ENCODE results near the gene ZDHHC7.
A peak's percentile ranks its signal among the peaks of the same experiment; 100 is the strongest.
"Not testable (repeated sequence)": the region's sequence is repeated elsewhere in the genome, so short reads cannot be mapped to it uniquely, and the experiment has no call there.

The ZDHHC7 gene

DNA sequence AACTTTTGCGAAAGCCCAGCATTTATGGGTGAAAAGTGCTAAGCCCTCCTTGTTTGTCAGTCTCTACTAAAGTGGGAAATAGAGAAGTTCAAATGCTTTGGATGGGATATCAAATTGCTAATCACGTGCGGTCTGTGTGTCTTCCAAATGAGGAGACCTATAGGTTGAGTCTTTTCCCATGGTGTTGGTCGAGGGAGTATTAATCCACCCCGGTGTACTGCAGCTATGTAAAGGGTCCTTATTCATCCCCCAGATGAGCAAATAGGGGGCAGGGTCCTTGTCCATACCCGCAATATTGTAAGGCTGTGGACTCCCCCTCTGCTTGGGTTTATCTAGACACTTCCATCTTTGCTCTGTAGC lies 30.8 kb upstream of the ZDHHC7 start:
- no peak for DNase-seq

DNA sequence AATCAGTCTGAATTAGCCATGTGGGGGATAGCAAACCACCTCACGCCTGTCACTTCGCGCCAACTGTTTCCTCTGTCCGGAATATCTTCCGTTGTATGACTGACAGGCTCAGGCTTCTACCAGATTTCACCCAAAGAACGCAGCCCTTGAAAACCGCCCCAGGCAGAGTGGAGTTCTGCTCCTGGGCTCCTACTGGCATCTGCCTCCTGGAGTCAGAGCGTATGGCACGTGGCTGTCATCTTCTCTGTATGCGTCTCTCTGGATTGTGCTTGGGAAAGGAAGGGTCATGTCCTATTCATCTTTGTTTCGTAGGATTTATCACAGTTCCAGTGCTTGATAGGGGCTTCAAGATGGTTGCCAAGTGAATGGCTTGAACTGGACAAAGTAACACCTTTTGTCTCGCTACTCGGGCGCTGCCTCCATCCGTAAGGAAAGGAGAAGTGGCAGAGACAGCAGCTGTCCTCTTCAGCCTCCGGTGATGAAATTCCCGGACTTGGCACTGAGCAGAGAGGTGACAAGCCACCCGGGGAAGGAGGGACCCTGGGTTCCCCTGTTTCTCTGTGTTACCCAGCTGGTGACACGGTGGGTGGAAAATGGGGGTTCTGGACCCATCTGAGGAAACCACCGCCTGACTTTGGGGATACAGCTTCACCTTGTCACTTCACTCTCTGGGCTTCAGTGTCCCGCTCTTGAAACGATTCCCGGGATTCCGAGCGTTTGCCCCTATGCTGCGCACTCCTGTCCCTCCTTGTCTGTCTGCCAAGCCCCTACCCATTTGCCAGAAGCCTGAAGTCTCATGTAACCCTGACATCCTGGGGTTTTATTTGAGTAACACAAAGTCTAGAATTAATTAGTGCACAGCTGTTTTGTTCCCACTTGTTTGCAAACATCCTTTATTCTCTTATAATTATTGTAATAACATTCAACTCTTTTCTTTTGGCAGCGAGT lies 30.2 kb upstream of the ZDHHC7 start:
- DNase-seq, result no peak

DNA sequence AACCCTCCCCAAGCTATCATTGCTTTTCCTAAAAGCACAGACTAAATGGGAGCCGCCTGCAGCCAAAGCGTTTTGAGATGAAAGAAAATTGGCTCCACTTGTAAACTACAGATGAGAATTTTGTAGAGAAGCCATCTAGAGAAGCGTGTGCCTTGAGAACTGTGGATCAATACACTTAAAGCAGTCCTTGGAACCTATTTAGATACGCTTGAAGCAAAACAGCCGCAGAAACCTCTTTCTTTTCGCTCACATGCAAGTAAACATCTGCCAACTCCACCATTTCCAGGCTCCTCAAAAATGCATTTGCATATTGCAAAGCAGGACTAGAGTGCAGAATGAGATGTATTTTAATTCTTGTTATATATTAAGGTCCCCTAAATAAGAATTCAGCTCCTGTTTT lies 29.4 kb upstream of the ZDHHC7 start:
- no peak for DNase-seq

DNA sequence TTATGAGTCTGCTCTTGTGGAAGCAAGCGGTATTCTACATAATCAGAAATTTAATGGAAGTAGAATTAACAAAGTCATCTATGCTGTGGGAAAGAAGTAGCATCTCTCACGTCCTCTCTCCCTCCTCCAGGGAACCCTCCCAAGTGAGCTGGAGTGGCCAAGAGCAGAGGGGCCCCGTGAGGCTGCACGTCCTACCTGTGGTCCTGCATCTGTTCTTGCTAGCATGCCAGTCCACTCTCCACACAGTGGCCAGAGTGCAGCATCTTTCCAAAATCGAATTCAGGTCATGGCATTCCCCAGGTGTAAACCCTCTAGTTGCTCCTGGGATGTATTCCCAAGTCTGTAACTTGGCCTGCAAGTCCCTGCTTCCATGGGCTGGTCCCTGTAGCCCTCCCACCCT lies 26.4 kb upstream of the ZDHHC7 start:
- no peak for DNase-seq

DNA sequence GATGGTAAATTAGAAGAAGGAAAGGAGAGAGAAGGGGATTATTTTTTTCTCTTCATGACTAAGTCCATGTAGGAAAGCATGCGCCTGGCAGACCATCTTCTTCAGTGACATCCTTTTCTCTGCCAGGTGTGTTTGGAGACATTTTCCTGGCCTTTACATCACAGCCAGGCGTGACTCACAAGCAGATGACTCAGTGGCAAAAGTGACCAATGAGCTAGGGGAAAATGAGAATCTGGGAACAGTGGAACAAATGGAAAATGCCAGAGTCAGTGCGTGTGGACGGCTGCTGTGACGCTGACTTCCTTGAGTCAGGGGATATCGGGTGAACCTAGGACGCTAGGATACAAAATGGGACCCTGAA lies 25.7 kb upstream of the ZDHHC7 start:
- DNase-seq, result no peak

DNA sequence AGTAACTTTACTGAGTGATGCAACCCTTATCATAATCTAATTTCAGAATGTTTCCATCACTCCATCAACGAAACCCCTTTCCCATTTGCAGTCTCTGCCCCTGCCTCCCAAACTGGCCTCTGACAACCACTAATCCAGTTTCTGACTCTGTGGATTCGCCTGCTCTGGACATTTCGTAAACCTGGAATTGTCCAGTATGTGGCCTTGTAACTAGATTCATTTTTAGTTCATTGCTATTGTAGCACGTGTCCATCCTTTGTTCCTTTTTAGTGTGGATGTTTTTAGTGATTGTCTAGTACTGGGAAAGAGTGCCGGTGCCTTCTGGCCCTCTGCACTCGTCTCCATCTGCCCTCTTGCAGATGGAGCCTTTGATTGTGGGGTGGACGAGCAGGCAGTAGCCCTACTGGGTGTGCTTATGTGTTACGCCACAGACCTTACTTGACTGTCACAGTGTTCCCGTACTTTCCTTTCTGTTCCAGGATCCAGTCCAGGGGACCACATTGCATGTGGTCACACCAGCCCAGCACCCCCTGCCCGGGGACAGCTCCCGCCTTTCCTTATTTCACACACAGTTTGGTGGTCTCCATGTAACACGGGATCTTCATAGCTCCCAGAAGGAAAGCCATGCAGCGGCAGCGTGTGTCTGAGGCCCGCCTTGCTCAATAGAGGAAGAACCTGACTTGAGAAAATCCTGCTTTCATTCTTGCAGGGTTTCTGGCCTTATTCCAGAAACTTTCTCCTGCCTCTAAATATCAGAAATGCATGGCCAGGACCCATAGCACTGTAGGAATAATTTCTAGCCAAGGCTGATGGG lies 25.1 kb upstream of the ZDHHC7 start:
- DNase-seq, result no peak

DNA sequence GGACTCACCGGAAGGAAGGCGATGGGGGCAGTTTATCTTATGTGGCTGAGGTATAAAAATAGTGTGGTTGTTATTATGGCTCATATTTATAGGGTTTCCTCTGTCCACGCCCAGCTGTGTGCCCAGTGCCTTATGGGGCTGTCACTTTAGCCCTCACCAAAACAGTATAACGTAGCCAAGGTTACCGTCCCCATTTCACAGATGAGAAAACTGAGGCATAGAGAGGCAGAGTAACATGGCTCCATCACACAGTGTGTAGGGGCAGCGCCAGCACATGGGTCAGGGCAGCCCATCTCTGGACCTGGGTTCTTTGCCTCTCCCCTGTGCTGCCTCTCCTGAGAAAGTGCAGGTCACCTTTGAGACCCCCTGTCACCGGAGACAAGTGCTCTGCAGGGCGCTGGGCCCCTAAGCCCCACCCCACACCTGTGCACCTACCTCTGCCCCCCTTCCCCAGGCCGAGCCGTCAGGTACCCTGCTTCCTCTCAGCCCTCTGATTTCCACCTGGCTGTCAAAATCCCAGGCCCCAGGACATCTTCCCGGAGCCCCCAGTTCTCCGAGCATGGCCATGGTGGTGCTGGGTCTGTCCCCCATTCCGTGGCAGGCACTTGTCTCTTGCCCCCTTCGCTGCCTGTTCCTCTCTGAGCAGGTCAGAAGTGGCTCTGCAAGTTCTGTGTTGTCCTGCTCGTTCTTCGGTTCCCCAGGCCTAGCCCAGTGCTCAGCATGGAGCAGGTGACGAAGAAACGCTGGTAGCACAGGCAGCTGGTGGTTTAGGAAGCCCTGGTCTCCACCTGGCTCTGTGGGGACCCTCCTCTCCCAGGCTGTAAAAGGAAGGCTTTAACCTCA lies 23.5 kb upstream of the ZDHHC7 start:
- DNase-seq, result no peak

DNA sequence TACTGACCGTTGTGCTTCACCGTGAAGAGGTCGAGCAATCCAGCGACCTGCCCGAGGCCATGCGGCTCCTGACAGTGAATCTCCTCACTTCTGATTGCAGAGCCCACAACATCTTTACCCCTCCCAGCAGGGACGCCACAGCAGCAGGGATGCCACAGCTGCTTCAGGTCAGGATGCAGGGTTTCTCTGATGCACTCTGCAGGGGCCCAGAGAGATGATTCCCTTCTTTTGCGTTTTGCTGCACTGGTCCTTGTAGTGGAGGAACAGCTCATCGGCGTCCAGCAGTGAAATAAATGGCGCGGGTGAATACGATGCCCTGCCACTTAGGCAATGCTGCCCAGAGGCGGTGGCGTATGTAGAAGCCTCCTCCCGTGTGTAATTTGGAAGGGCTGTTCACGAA lies 21.8 kb upstream of the ZDHHC7 start:
- no peak for DNase-seq

DNA sequence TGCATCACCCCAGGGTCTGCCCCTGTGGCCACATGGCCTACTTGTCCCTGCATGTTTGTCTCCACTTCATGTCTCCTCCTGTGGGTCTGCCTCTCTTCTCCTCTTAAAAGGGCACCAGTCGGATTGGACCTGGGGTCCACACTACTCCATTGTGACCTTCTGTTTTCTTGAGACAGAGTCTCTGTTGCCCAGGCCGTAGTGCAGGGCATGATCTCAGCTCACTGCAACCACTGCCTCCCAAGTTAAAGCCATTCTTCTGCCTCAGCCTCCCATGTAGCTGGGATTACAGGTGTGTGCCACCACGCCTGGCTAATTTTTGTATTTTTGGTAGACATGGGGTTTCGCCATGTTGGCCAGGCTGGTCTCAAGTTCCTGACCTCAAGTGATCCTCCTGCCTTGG lies 20.9 kb upstream of the ZDHHC7 start:
- not testable (repeated sequence) for DNase-seq

DNA sequence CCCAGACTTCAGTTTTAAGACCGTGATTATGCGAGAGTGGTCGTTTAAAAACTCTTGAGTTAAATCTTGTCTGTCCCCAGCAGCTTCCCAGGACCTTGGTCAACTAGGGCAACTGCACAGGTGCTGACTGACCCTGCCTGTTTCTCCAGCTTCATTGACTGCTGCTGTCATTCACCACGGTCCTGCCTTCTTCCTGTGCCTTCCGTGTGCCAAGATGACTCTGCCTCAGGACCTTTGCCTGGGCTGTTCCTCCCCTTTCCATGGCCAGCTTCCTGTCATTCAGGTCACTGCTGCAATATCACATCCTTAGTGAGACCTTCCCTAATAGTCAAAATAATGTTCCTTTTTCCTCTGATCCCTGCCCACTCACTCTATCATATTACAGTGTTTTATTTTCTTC lies 20.1 kb upstream of the ZDHHC7 start:
- no peak for DNase-seq

DNA sequence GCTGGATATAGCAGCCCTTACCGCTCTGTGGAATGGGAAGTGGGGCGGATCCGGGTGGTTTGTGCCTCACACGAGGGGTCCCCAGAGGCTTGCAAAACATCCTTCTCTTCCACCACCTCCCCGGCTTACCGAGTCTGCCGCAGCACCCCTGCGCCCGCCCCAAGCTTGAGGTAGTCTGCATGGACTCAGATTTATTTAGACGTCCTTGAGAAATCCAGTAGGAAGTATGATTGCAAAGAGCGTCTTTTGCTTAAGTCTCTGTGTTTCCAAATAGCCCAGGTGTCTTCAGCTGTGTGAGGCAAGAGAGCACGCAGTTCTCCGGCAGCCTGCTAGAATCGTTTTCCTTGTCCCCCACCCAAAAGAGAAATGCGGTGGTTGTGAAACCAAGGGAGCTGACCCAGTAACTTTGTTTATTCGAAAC lies 18.7 kb upstream of the ZDHHC7 start:
- no peak for DNase-seq

DNA sequence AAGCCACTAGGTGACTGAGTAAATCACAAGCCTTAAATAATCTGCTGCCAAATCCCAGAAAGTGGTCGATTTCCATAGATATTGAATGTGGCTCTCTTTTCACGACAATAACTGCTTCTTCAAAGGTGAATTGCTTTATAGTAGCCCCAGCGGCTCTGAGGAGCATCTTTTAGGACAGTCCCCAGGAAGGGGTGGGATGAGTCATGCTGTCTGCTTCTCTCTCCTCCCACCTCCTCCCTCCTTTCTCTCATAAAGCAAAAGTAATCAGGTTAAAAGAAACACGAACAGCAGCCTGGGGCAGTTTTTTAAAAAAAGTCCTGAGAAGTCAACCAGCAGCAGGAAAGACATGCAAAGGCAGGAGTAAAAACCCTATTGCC lies 18.1 kb upstream of the ZDHHC7 start:
- no peak for DNase-seq

DNA sequence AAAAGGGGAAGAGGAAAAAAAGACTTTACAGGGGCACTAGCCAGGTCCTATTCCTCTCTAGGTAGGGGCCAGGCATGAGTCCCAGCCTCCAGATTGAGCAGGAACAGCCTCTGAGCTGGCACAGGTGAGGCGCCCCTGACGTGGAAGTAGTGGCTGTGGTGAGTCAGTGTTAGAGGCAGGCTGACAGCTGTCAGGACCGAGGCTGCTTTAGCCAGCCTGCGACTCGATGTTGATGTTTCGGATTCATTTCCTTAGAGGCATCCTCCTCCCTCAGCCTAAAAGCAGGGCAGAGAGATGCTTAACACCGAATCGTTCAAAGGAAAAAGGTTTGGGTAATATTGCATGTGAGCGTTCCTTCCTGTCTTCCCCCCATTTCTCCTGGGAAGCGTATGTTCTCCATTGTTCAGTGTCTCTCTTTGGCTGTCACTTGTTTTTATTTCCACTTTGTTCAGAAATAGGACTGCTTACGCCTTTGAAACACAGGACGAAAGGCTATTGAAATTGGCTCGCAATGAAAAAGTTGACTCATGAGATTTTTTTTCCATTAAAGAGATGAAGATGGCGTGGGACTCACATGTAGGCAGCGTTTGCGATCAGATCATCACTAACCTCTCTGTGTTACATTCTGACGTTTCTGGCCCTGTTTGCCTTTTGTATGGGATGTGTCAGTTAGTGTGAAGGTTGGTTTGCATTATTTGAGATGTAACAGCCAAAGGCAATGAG lies 17.5 kb upstream of the ZDHHC7 start:
- DNase-seq, result no peak

DNA sequence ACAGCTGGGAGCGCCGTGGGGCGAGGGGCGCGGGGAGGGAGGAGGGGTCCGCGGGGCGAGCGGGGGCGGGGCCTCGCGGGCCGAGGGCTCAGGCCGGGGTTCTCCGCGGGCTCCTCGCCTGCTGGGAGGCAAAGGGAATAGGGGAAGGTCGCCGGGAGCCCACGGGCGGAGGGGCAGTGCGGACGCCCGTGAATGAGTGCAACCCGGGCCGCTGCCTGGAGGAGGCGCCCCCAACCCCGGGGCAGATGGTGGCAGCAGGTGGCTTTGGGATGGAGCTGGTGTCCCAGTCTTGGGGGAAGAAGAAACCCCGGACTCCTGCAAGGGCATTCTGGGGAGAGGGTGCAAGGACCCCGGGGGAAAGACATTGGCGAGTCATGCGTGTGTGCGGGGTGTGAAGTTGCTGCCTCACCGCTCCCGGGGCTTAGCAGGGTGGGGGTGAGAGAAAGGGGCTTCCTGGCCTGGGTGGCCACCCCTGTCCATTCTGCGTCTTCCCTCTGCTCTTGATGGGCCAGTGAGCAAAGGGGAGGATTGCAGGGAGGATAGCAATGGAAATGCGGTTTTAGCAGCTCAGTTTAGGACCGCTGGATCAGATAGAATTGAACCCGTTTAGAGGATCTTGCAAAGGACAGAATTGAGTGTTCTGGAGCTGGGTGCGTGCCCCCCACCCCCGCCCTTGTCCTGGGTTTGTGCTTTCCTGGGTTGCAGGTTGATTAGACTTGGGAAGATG lies 16.8 kb upstream of the ZDHHC7 start:
- DNase-seq, result no peak

DNA sequence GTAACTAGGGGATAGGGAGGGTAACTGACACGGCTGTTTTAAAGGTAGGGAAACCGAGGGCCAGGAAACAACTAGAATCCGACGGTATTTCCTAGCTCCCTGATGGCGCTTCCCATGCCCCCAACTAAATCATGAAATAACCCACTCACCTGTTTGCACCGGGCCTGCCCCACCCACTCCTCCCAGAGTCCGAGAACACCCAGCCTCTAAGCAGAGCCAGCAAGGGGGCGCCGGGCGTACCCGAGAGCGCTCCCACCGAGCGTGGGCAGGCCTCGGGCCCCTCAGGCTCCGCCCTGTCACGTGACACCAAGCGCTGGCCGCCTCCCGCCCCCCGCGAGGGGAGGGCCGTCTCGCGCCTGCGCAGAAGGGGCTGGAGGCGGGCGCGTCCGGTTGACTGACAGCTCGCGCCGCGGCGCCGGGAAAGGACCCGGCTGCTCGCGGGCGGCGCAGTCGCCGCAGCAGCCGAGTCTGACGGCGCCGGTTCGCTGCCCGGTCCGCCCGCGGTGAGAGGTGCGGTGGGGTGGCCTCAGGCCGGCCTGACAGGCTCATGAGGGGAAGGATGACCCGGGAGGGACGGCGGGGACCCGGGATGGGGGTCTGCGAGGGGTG lies 16.1 kb upstream of the ZDHHC7 start, which contains the start of gene KIAA0513:
TSS of gene KIAA0513 (plus strand) at position 447 of the 609 bp plus-strand sequence. CDS start 39,277 bp downstream, outside the sequence.
- DNase-seq, result peak; percentile 92 to 94

DNA sequence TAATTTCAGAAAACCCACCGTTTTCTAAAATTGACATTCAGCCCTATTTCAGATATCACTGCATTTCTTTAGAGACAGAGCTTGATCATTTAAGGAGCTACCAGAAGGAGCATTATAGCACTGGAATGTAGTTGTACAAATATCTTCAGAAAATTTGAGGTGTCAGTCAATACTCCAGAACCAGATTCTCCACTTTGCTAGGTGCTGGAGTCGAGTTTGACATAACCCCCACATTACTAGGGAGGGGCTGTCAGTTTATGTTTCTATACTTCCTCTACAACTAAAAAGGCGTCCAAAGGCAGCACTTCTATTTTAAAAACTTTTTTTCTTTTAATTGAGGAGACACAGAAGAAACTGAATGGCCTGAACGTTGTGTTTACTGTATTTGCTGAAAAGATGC lies 15.4 kb upstream of the ZDHHC7 start:
- no peak for DNase-seq

DNA sequence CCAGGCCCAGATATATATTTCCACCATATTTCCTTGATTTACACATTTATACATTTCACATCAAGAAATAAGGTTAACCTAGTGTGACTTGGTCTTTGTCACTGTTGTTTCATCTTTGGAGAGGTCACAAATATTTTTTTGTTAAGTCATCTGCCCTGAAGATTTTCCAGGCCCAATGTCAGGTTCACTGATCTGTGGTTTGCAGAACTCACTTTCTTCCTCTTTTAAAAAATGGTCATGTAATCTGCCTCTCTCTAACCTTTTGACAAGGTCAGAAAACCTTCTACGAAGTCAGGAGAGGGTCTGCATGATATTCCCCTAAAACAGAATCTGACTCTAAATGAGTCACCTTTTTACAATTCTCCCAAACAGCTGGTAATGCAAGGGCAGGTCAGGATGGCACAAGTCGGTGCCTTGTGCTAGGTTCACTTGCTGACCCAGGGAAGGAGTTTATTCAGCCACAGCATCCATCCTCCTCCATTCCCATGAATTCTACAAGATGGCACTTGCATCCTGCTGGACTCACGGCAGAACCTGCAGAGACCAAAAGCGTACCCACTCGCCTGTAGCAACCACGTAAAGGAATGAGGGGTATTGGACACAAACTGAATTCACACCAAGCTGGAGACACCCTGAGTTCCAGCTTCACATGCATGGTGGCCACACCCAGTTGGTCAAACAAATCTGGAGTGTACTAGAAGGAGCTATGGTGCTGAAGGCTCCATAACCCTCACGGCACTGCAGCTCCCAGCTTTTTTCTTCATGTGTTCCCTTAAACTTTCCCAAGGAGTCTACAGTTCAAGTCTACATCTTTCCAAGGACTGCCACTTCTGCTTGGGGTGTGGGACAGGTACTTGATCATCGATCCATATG lies 14.7 kb upstream of the ZDHHC7 start:
- no peak for DNase-seq

DNA sequence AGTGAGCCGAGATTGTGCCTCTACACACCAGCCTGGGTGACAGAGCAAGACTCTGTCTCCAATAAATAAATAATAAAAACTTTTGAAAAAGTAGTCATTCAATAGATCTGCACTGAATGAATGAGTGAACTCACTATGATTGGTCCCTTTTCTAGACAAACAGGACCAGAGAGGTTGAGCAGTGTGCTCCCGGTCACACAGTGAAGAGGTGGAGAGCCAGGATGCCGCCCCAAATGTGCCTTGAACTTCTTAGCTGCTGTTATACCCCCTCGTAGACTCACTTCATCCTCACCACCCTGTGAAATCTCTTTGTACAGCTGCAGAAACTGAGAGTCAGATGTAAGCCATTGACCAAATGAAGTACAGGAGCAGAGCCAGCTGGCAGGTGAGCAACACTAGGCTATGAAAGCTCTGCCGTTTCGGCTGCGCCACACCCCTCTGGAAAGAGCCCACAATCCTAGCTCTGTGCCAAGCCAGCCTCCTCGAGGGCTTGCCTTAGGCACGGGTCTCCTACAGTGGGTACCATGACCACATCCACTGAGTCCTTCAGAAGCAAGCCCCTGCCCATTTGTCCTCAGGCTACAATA lies 8.4 kb upstream of the ZDHHC7 start:
- no peak for DNase-seq

DNA sequence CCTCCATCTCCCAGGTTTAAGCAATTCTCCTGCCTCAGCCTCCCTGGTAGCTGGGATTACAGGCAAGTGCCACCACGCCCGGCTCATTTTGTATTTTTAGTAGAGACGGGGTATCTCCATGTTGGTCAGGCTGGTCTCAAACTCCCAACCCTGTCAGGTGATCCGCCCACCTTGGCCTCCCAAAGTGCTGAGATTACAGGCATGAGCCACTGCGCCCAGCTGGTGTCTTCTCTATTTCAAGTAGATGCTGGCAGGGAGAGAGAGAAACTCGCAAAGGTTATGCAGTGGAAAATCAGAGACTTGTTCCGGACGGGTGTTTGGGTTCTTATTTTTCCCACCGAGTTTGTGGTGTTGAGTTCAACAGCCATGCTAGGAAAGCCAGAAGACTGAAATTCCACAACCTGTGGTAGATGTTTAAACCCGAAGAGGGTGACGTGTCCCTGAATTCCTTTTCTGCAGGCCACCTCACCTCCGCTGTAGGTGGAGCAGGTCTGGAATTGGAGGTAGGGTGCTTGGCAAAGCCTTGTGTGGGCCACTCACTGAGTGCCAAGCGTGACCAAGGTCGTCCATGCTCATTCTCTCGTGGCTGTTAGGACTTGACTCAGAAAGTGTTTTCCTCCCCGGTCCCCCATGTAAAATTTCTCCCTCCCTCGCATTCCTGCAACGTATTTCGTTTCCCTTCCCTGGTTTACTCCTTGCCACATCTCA lies 7.3 kb upstream of the ZDHHC7 start:
- DNase-seq, result no peak

Data from hippocampal formation (tissue), 2 donors.